Neural progenitor cell (in vitro differentiated cells): Measurements from ENCODE around the gene RGL2.

Source experiments
- EZH2 ChIP-seq: fragments of 200-600 bp; sonication (generic); IDR thresholded peaks from 2 replicates; pipeline ENCODE4 v1.6.1; 2017; ENCODE audit warnings: antibody characterized with exemption, mild to moderate bottlenecking, moderate library complexity
- TF ChIP-seq, protein P1 (sequence below): fragments of 200-600 bp; sonication (generic); IDR thresholded peaks from 2 replicates; pipeline ENCODE4 v1.5.1; 2017; ENCODE audit warnings: antibody characterized with exemption, mild to moderate bottlenecking

DNA sequence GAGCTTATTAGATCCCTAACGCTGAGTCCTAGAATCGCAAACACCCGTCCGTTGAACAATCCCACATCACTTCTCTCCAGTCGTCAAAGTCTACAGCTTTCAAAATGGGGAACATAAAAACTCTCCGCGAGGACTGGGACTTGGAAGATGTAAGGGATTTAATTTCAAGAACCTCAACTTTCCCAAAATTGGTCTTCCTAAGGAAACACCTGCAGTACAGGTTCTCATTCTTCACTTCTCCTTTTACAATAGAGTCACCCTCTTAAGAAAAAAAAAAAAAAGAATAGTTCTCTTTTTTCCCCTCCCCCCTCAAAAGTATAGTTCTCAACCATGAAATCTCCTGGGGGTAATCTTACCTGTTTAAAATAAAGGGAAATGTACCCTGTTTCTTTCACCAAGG is 25.4 kb upstream of the RGL2 start:
- TF ChIP-seq, protein P1, sequence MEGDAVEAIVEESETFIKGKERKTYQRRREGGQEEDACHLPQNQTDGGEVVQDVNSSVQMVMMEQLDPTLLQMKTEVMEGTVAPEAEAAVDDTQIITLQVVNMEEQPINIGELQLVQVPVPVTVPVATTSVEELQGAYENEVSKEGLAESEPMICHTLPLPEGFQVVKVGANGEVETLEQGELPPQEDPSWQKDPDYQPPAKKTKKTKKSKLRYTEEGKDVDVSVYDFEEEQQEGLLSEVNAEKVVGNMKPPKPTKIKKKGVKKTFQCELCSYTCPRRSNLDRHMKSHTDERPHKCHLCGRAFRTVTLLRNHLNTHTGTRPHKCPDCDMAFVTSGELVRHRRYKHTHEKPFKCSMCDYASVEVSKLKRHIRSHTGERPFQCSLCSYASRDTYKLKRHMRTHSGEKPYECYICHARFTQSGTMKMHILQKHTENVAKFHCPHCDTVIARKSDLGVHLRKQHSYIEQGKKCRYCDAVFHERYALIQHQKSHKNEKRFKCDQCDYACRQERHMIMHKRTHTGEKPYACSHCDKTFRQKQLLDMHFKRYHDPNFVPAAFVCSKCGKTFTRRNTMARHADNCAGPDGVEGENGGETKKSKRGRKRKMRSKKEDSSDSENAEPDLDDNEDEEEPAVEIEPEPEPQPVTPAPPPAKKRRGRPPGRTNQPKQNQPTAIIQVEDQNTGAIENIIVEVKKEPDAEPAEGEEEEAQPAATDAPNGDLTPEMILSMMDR: no peak
- no peak for TF ChIP-seq EZH2
